GM03348 (cell line): ENCODE results near the gene CYB5A.

Source experiments
- DNase-seq: peaks from one replicate; pipeline ENCODE4 v3.0.0; 2012; ENCODE audit warnings: low spot score

CYB5A gene

GRCh38 chr18:74213429-74213828 lies 78.3 kb downstream of the CYB5A start:
- DNase-seq, result no peak

GRCh38 chr18:74204526-74205152 lies 87.1 kb downstream of the CYB5A start:
- no peak for DNase-seq

GRCh38 chr18:74203811-74204210 lies 88.0 kb downstream of the CYB5A start:
- no peak for DNase-seq
